PC-9 (cell line): ENCODE data around the gene ETV4. TPM values are rescaled to one million over a fixed set of nuclear protein-coding genes. Genes with fewer than 3 reads are reported as not detected.

Source experiments
- BruUV-seq: library from RNA; stranded (reverse); fragments of 400-500 nt; replicated peaks from 2 replicates; lab custom pipeline; 2021; lab: Mats Ljungman, UMichigan
- CTCF ChIA-PET: fragments of 300-600 bp; sonication (Branson Sonifier 250); formaldehyde crosslinking; loops from one replicate; lab custom pipeline; 2022; ENCODE audit warnings: antibody characterized with exemption; lab: Charles Lee
- POLR2A ChIA-PET: fragments of 300-600 bp; sonication (Branson Sonifier 250); formaldehyde crosslinking; loops from one replicate; lab custom pipeline; 2022; ENCODE audit warnings: antibody characterized with exemption; ENCODE audit not compliant: unreplicated experiment; lab: Charles Lee
- DNase-seq, 2 experiments: peaks; one replicate each; pipeline versions ENCODE4 v3.0.0 to v3.0.0-alpha.2; 2015 to 2022; ENCODE audit warnings: mixed read lengths in 1 of 2
- H2AFZ ChIP-seq: fragments of 200-600 bp; sonication (generic); 2 replicates; pipeline ENCODE4 v1.8.1; 2017; ENCODE audit warnings: antibody characterized with exemption
- H3F3A ChIP-seq: fragments of 200-600 bp; sonication (generic); 2 replicates; pipeline ENCODE4 v1.8.1; 2017; ENCODE audit warnings: antibody characterized with exemption, mild to moderate bottlenecking, low read depth; ENCODE audit not compliant: insufficient read depth
- H3K27ac ChIP-seq: fragments of 200-600 bp; sonication (generic); 2 replicates; pipeline ENCODE4 v1.6.1; 2016; ENCODE audit warnings: mixed run types
- H3K27me3 ChIP-seq: fragments of 200-600 bp; sonication (generic); 2 replicates; pipeline ENCODE4 v1.6.1; 2016; ENCODE audit warnings: low read depth, mixed run types; ENCODE audit not compliant: insufficient read depth
- H3K36me3 ChIP-seq: fragments of 200-600 bp; sonication (generic); 2 replicates; pipeline ENCODE4 v1.6.1; 2016; ENCODE audit warnings: low read depth, mixed run types
- H3K4me1 ChIP-seq: fragments of 200-600 bp; sonication (generic); replicated peaks from 2 replicates; pipeline ENCODE4 v1.6.1; 2016; ENCODE audit warnings: mixed run types; ENCODE audit not compliant: insufficient read depth
- H3K4me2 ChIP-seq: fragments of 200-600 bp; sonication (generic); 2 replicates; pipeline ENCODE4 v1.6.1; 2017; ENCODE audit warnings: mixed run types
- H3K4me3 ChIP-seq: fragments of 200-600 bp; sonication (generic); 2 replicates; pipeline ENCODE4 v1.6.1; 2016; ENCODE audit warnings: mixed run types
- H3K79me2 ChIP-seq: fragments of 200-600 bp; sonication (generic); 2 replicates; pipeline ENCODE4 v1.6.1; 2017; ENCODE audit warnings: low read depth, mixed run types
- H3K9me2 ChIP-seq: fragments of 200-600 bp; sonication (generic); 2 replicates; pipeline ENCODE4 v1.8.1; 2017; ENCODE audit warnings: mild to moderate bottlenecking; ENCODE audit not compliant: insufficient read depth
- H3K9me3 ChIP-seq: fragments of 200-600 bp; sonication (generic); 2 replicates; pipeline ENCODE4 v1.8.1; 2016; ENCODE audit warnings: low read depth; ENCODE audit not compliant: insufficient read depth
- H4K20me1 ChIP-seq: fragments of 200-600 bp; sonication (generic); 2 replicates; pipeline ENCODE4 v1.8.1; 2017; ENCODE audit not compliant: insufficient read depth
- CTCF ChIP-seq: fragments of 200-600 bp; sonication (generic); conservative IDR thresholded peaks from 2 replicates; pipeline ENCODE4 v1.6.1; 2017; ENCODE audit warnings: mixed run types, antibody characterized with exemption, mild to moderate bottlenecking, moderate library complexity
- EZH2 ChIP-seq: fragments of 200-600 bp; sonication (generic); IDR thresholded peaks from 2 replicates; pipeline ENCODE4 v1.8.0; 2017; ENCODE audit warnings: antibody characterized with exemption, low read depth
- intact Hi-C: fragments of 100-400 bp; cut with micrococcal nuclease; formaldehyde crosslinking; loops from one replicate; pipeline ENCODE4 v1.10.0; 2022; ENCODE audit not compliant: unreplicated experiment
- total RNA-seq: library from RNA; stranded (reverse); gene quantifications from 2 replicates; pipeline ENCODE4 v1.2.3, GENCODE V29; 2021

ETV4 gene
- total RNA-seq, 1 experiment from 2014 or later: 84.2 TPM

GRCh38 chr17:43570518-43570928, 24.4 kb upstream of the ETV4 start:
- Histone ChIP-seq H3K79me2 (no peaks in the 10 kb centered on the region), H2AFZ (no peak overlapping the region), H3F3A (peaks cover 28% of the 10 kb centered on the region; the same call in 1 of the 2 replicates), H3K9me2 (no peaks in the 10 kb centered on the region), H3K27ac (no peak overlapping the region), H3K4me1 (peaks cover 25% of the 10 kb centered on the region), H3K27me3 (no peaks in the 10 kb centered on the region), H4K20me1 (peaks cover 3% of the 10 kb centered on the region; the same call in 1 of the 2 replicates), H3K36me3 (no peaks in the 10 kb centered on the region), H3K9me3 (no peaks in the 10 kb centered on the region), H3K4me3 (no peak overlapping the region), H3K4me2 (no peak overlapping the region)
- no TSS peak for BruUV-seq
- intact Hi-C loops: no loop called here
- TF ChIP-seq EZH2 (no peak), CTCF (no peak)
- DNase-seq: peak in 1 of 2 experiments; percentile 57
- ChIA-PET POLR2A (interaction anchor here (0.7 kb wide), 1 partner anchor 8 kb away, joined by 23 read pairs; no protein-coding TSS in a partner anchor), CTCF (interaction anchor here (0.6 kb wide), 1 partner anchor 103 kb away, joined by 3 read pairs; no protein-coding TSS in a partner anchor)

GRCh38 chr17:43568506-43569082, 22.5 kb upstream of the ETV4 start:
- H4K20me1 ChIP-seq: peaks cover 3% of the 10 kb centered on the region; the same call in 1 of the 2 replicates
- TF ChIP-seq EZH2 (no peak), CTCF (no peak)
- H3K27ac ChIP-seq: no peak overlapping the region
- H3K9me2 ChIP-seq: no peaks in the 10 kb centered on the region
- peaks cover 18% of the 10 kb centered on the region; the same call in 1 of the 2 replicates for H3F3A ChIP-seq
- H2AFZ ChIP-seq: no peak overlapping the region
- H3K27me3 ChIP-seq: no peaks in the 10 kb centered on the region
- no TSS peak for BruUV-seq
- no peak overlapping the region for H3K4me2 ChIP-seq
- no peaks in the 10 kb centered on the region for H3K79me2 ChIP-seq
- H3K36me3 ChIP-seq: no peaks in the 10 kb centered on the region
- ChIA-PET POLR2A (no interaction called here), CTCF (interaction anchor here (0.6 kb wide), 1 partner anchor 105 kb away, joined by 4 read pairs; no protein-coding TSS in a partner anchor)
- no peaks in the 10 kb centered on the region for H3K9me3 ChIP-seq
- H3K4me3 ChIP-seq: no peak overlapping the region
- intact Hi-C loops: no loop called here
- peaks cover 12% of the 10 kb centered on the region; the same call in 1 of the 2 replicates for H3K4me1 ChIP-seq
- no peak for DNase-seq

GRCh38 chr17:43563600-43564594, 17.8 kb upstream of the ETV4 start:
- Histone ChIP-seq H3F3A (peaks cover under 1% of the 10 kb centered on the region; the same call in 1 of the 2 replicates), H2AFZ (no peak overlapping the region), H4K20me1 (no peaks in the 10 kb centered on the region), H3K4me1 (no peaks in the 10 kb centered on the region), H3K27ac (no peak overlapping the region), H3K9me3 (no peaks in the 10 kb centered on the region), H3K79me2 (no peaks in the 10 kb centered on the region), H3K9me2 (no peaks in the 10 kb centered on the region), H3K4me3 (no peak overlapping the region), H3K27me3 (no peaks in the 10 kb centered on the region), H3K36me3 (no peaks in the 10 kb centered on the region), H3K4me2 (no peak overlapping the region)
- BruUV-seq: no TSS peak
- intact Hi-C loops: no loop called here
- TF ChIP-seq EZH2 (no peak), CTCF (no peak)
- ChIA-PET CTCF (no interaction called here), POLR2A (no interaction called here)
- no peak for DNase-seq
